Osteoblast (primary cell): ENCODE measurements around the gene CPXM2. TPM values are rescaled to one million over a fixed set of nuclear protein-coding genes. Genes with fewer than 3 reads are reported as not detected.

Experiments
- DNase-seq: peaks from one replicate; pipeline ENCODE4 v3.0.0; 2011; ENCODE audit warnings: low spot score, mixed read lengths; ENCODE audit not compliant: insufficient read length; ENCODE audit errors: missing footprints
- H2AFZ ChIP-seq: 2 replicates; pipeline ENCODE4 v1.6.0; 2011; ENCODE audit warnings: mild to moderate bottlenecking, low read length
- H3K27ac ChIP-seq: 2 replicates; pipeline ENCODE4 v1.5.1; 2011; ENCODE audit warnings: mild to moderate bottlenecking, low read depth, low read length, moderate library complexity
- H3K27me3 ChIP-seq: 2 replicates; pipeline ENCODE4 v1.6.0; 2012; ENCODE audit warnings: mild to moderate bottlenecking, control low read depth, inconsistent platforms, low read length, moderate library complexity; ENCODE audit not compliant: insufficient read depth
- H3K36me3 ChIP-seq: 2 replicates; pipeline ENCODE4 v1.5.1; 2011; ENCODE audit warnings: mild to moderate bottlenecking, low read length, control low read depth, moderate library complexity; ENCODE audit not compliant: insufficient read depth
- H3K4me1 ChIP-seq: 2 replicates; pipeline ENCODE4 v1.5.1; 2011; ENCODE audit warnings: mild to moderate bottlenecking, low read length, control low read depth, moderate library complexity; ENCODE audit not compliant: insufficient read depth
- H3K4me2 ChIP-seq: 2 replicates; pipeline ENCODE4 v1.6.0; 2011; ENCODE audit warnings: mild to moderate bottlenecking, low read length; ENCODE audit not compliant: insufficient read depth
- H3K4me3 ChIP-seq: fragments of 200-600 bp; sonication (generic); 3 replicates; pipeline ENCODE4 v1.5.1; 2012; ENCODE audit warnings: mild to moderate bottlenecking, low read length, inconsistent platforms; ENCODE audit not compliant: insufficient read depth
- H3K79me2 ChIP-seq: 2 replicates; pipeline ENCODE4 v1.6.0; 2012; ENCODE audit warnings: mild to moderate bottlenecking, low read length, control low read depth, inconsistent platforms; ENCODE audit not compliant: insufficient read depth
- H3K9me3 ChIP-seq: 2 replicates; pipeline ENCODE4 v1.5.1; 2011; ENCODE audit warnings: low read depth, low read length, control low read depth
- H4K20me1 ChIP-seq: 2 replicates; pipeline ENCODE4 v1.6.0; 2012; ENCODE audit warnings: mild to moderate bottlenecking, low read length, control low read depth; ENCODE audit not compliant: insufficient read depth
- total RNA-seq: library from RNA; depleted of rRNA; stranded (reverse); fragments of >200 nt; gene quantifications from 2 replicates; pipeline ENCODE4 v1.2.3, GENCODE V29; 2012
- TF ChIP-seq, protein P1 (sequence below): IDR thresholded peaks from 2 replicates; pipeline ENCODE4 v1.5.1; 2011; ENCODE audit warnings: mild to moderate bottlenecking, low read depth, low read length, moderate library complexity; ENCODE audit errors: extremely low read depth

The CPXM2 gene
- total RNA-seq, 1 donor = 0.36 TPM

DNA sequence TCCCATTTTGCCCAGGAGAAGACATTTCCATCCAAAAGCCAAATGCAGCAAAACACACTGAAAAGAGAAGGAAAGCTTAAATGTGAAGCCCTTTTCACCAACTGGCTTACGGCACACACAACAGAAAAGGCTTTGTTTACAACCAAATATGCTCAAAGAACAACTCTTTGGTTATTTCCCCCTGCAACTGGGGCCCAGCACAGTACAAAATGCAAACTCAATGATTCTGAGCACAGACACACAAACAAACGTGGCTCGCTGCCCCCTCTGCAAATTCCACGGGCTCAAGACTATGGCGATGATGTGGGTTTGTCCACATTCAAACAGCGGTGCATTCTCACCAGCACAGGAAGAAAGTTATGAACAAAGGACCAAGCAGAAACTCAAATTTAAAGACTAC, 5.3 kb downstream of the CPXM2 start:
- H3K79me2 ChIP-seq = no peaks in the 10 kb centered on the region
- H3K4me1 ChIP-seq = no peaks in the 10 kb centered on the region
- peaks cover 7% of the 10 kb centered on the region for H3K27me3 ChIP-seq
- no peaks in the 10 kb centered on the region for H3K9me3 ChIP-seq
- no peak overlapping the region for H2AFZ ChIP-seq
- H4K20me1 ChIP-seq = no peaks in the 10 kb centered on the region
- no peak overlapping the region for H3K27ac ChIP-seq
- no peak overlapping the region for H3K4me3 ChIP-seq
- DNase-seq = peak; percentile 13
- TF ChIP-seq, protein P1, sequence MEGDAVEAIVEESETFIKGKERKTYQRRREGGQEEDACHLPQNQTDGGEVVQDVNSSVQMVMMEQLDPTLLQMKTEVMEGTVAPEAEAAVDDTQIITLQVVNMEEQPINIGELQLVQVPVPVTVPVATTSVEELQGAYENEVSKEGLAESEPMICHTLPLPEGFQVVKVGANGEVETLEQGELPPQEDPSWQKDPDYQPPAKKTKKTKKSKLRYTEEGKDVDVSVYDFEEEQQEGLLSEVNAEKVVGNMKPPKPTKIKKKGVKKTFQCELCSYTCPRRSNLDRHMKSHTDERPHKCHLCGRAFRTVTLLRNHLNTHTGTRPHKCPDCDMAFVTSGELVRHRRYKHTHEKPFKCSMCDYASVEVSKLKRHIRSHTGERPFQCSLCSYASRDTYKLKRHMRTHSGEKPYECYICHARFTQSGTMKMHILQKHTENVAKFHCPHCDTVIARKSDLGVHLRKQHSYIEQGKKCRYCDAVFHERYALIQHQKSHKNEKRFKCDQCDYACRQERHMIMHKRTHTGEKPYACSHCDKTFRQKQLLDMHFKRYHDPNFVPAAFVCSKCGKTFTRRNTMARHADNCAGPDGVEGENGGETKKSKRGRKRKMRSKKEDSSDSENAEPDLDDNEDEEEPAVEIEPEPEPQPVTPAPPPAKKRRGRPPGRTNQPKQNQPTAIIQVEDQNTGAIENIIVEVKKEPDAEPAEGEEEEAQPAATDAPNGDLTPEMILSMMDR = no peak
- no peak overlapping the region for H3K4me2 ChIP-seq
- no peaks in the 10 kb centered on the region for H3K36me3 ChIP-seq

DNA sequence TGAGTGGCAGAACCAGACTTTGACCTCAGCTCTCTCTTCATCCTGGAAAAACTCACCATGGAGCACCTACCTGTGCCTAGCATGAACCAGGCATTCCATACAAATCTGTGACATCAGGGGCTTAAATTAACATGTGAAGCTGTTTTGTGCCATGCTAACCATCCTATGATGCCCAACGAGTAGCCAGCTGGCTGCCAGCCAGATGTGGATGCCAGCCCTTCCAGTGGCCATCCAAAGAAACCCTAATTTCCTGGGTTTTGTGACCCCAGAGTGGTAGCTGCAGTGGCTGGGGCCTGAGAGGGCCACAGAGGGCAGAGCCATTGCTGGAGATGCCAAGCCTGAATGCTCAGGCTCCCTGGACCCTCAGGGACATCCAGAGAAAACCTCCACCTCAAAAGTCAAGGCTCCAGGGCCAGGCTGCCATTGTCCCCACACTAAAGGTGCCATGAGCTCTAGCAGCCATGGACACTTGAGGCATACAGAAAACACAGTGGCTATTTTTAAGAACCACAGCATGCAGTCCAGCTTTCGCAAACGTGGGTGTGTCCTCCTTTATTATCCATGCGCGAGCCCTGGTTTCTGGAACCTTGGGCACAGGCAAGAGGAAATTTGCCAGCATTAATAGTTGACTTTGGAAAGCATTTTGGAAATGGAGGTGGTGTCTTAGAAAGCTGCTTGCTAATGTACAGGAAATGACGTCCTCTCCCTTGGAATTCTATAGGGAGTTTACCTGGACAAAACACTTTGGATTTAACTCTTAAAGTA, 6.0 kb downstream of the CPXM2 start:
- no peak overlapping the region for H3K4me2 ChIP-seq
- H3K27me3 ChIP-seq = no peaks in the 10 kb centered on the region
- TF ChIP-seq, protein P1 = no peak
- no peak overlapping the region for H3K4me3 ChIP-seq
- no peak overlapping the region for H3K27ac ChIP-seq
- no peaks in the 10 kb centered on the region for H3K79me2 ChIP-seq
- H2AFZ ChIP-seq = no peak overlapping the region
- no peaks in the 10 kb centered on the region for H4K20me1 ChIP-seq
- no peaks in the 10 kb centered on the region for H3K36me3 ChIP-seq
- H3K4me1 ChIP-seq = no peaks in the 10 kb centered on the region
- H3K9me3 ChIP-seq = no peaks in the 10 kb centered on the region
- DNase-seq = peak; percentile 0

DNA sequence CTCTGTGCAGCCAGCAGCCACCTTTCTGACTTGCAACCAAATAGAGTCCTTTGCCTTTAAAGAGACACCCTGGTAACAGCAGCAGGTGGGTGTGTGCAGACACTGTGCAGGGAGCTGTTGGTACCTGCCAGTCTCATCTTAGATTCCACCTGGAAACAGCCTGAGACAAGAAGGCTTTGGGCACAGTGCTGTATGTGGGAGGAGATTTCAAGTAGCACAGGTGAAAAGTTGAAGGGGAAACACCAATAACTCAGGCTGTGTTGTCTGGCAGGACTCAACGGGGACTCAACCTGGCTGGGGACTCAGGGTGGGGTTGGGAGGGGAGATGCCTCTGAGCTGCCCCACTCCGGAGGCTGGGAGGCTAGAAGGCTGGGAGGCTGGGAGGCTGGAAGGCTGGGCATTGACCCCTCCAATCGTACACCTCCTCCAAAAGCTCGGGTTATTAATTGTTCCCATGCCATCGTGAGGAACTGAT, 6.7 kb downstream of the CPXM2 start:
- H3K27ac ChIP-seq = no peak overlapping the region
- DNase-seq = peak; percentile 74
- TF ChIP-seq, protein P1 = no peak
- no peaks in the 10 kb centered on the region for H3K4me1 ChIP-seq
- H3K36me3 ChIP-seq = no peaks in the 10 kb centered on the region
- H4K20me1 ChIP-seq = no peaks in the 10 kb centered on the region
- H3K27me3 ChIP-seq = no peaks in the 10 kb centered on the region
- H3K4me3 ChIP-seq = no peak overlapping the region
- no peak overlapping the region for H3K4me2 ChIP-seq
- no peaks in the 10 kb centered on the region for H3K79me2 ChIP-seq
- no peak overlapping the region for H2AFZ ChIP-seq
- no peaks in the 10 kb centered on the region for H3K9me3 ChIP-seq

DNA sequence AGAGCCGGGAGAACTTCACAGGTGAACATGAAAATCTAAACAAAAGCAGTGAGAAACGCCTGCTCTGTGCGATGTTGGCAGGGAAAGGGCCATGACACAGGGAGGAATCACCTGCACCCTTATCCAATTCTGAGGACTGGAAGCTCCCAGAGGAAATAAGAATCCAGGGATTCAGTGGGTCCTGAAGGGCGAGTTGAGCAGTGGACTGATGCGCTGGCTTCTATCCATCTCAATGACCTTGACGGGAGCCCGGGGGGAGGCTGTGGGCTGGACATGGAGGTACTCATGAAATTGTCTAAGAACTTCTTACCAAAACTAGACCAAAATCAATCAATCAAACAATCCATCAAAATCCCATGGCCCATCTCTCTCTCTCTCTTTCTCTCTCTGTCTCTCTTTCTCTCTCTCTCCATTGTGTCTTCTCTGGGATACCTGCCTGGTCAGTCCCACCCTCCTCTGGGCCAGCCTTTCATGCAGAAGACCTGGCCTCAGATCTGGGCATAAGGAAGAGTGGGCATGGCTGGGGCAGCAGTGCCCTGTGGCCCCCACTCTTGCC, 7.2 kb downstream of the CPXM2 start:
- Histone ChIP-seq H2AFZ (no peak overlapping the region), H3K4me2 (no peak overlapping the region), H3K27me3 (no peaks in the 10 kb centered on the region), H4K20me1 (no peaks in the 10 kb centered on the region), H3K4me1 (no peaks in the 10 kb centered on the region), H3K27ac (no peak overlapping the region), H3K79me2 (no peaks in the 10 kb centered on the region), H3K36me3 (no peaks in the 10 kb centered on the region), H3K4me3 (no peak overlapping the region), H3K9me3 (no peaks in the 10 kb centered on the region)
- peak; percentile 51 for DNase-seq
- TF ChIP-seq, protein P1 = no peak
